K562 (cell line): ENCODE results near the gene PLXNA3. TPM values are rescaled to one million over a fixed set of nuclear protein-coding genes. Genes with fewer than 3 reads are reported as not detected.

ENCODE experiments used
- ADNP ChIP-seq: fragments of 200-800 bp; sonication (Bioruptor generic); IDR thresholded peaks from 2 replicates; pipeline ENCODE4 v1.6.1; 2016; ENCODE audit warnings: missing genetic modification characterization, missing compliant biosample characterization
- ATF4 ChIP-seq: fragments of 450-650 bp; formaldehyde crosslinking; IDR thresholded peaks from 2 replicates; pipeline ENCODE4 v1.4.0; 2022; ENCODE audit warnings: mild to moderate bottlenecking, moderate library complexity
- BCLAF1 ChIP-seq, 2 experiments: fragments of 450-650 bp in 1 of 2; IDR thresholded peaks; 2 replicates each; pipeline ENCODE4 v1.6.1; 2011 to 2017; ENCODE audit warnings: low read depth in 2 of 2, antibody characterized with exemption in 1 of 2, borderline replicate concordance in 1 of 2, low read length in 1 of 2, mild to moderate bottlenecking in 1 of 2, mixed read lengths in 1 of 2; ENCODE audit not compliant: control insufficient read depth in 1 of 2
- BRF1 ChIP-seq: IDR thresholded peaks from 3 replicates; pipeline ENCODE4 v1.6.1; 2011; ENCODE audit warnings: borderline replicate concordance, mild to moderate bottlenecking; ENCODE audit not compliant: insufficient read length; ENCODE audit errors: extremely low read depth
- FOXO4 ChIP-seq: fragments of 450-650 bp; formaldehyde crosslinking; IDR thresholded peaks from 2 replicates; pipeline ENCODE4 v1.4.0; 2020; ENCODE audit warnings: mild to moderate bottlenecking, moderate library complexity
- GTF2B ChIP-seq: IDR thresholded peaks from 2 replicates; pipeline ENCODE4 v1.6.1; 2011; ENCODE audit not compliant: insufficient read length; ENCODE audit errors: extremely low read depth
- HEY1 ChIP-seq: fragments of 250-450 bp; sonication (Bioruptor Pico); IDR thresholded peaks from 2 replicates; pipeline ENCODE4 v1.5.0; 2020; ENCODE audit warnings: mild to moderate bottlenecking, moderate library complexity, borderline replicate concordance
- KAT8 ChIP-seq: fragments of 450-650 bp; IDR thresholded peaks from 2 replicates; pipeline ENCODE4 v1.6.1; 2016; ENCODE audit warnings: low read depth, mild to moderate bottlenecking
- NR1H2 ChIP-seq: sonication (generic); formaldehyde crosslinking; IDR thresholded peaks from 2 replicates; pipeline ENCODE4 v1.4.0; 2020; ENCODE audit warnings: mild to moderate bottlenecking, missing genetic modification reagents
- RBFOX2 ChIP-seq: fragments of 200-400 bp; formaldehyde crosslinking; IDR thresholded peaks from 2 replicates; pipeline ENCODE4 v1.6.1; 2017; ENCODE audit warnings: low read depth, mild to moderate bottlenecking, low read length, moderate library complexity
- RBM39 ChIP-seq: fragments of 200-400 bp; formaldehyde crosslinking; optimal IDR thresholded peaks from 2 replicates; pipeline ENCODE3; 2018; ENCODE audit warnings: low read depth, low read length
- RFX5 ChIP-seq: IDR thresholded peaks from 2 replicates; pipeline ENCODE4 v1.6.1; 2011; ENCODE audit warnings: low read depth, mild to moderate bottlenecking, improper control_type of control experiment, low read length
- ZC3H11A ChIP-seq: IDR thresholded peaks from 2 replicates; pipeline ENCODE4 v1.6.1; 2012; ENCODE audit warnings: low read depth, low read length, improper control_type of control experiment
- ZNF165 ChIP-seq: fragments of 250-450 bp; sonication (Bioruptor Pico); IDR thresholded peaks from 2 replicates; pipeline ENCODE4 v1.4.0; 2020; ENCODE audit warnings: borderline replicate concordance
- ZNF197 ChIP-seq: fragments of 200-800 bp; sonication (Bioruptor generic); IDR thresholded peaks from 2 replicates; pipeline ENCODE4 v1.6.1; 2016; ENCODE audit warnings: low read depth, missing genetic modification characterization, missing compliant biosample characterization
- polyA plus RNA-seq, 8 experiments: library from polyadenylated mRNA; depleted of rRNA in 4 of 8; stranded (reverse) in 5 of 8; unstranded in 3 of 8; fragments of >200 nt; fragmentation: Nextera tagmentation in 2 of 8; fragmentation: Illumina TruSeq in 1 of 8; extraction: Ambion mirVana in 2 of 8; extraction: Trizol in 1 of 8; gene quantifications; 2 replicates each; pipeline versions ENCODE4 v1.2.1 to v1.2.3, GENCODE V29; 2011 to 2014; ENCODE audit warnings: inconsistent platforms in 1 of 8, missing spikeins in 1 of 8
- total RNA-seq, 7 experiments: library from RNA; depleted of rRNA in 6 of 7; stranded (reverse); fragments of >200 nt in 6 of 7; fragmentation: Illumina TruSeq in 2 of 7; extraction: Trizol in 2 of 7; gene quantifications; 2 replicates each; pipeline versions ENCODE4 v1.2.1 to v1.2.3, GENCODE V29; 2011 to 2021; ENCODE audit warnings: low replicate concordance in 1 of 7
- TF ChIP-seq, protein P1 (sequence below): fragments of 250-450 bp; sonication (Bioruptor Pico); IDR thresholded peaks from 2 replicates; pipeline ENCODE4 v1.4.0; 2020; ENCODE audit warnings: mild to moderate bottlenecking
- TF ChIP-seq, protein P2 (sequence below): sonication (generic); formaldehyde crosslinking; IDR thresholded peaks from 2 replicates; pipeline ENCODE4 v1.8.0; 2022; ENCODE audit warnings: mild to moderate bottlenecking, missing genetic modification reagents

Gene PLXNA3
- total and polyA plus RNA-seq, 9 of the 15 experiments (the other 6 are each of a cell fraction or from before 2014, with no cell fraction given), result 0.32 to 47.8 (median 7.5) TPM

DNA sequence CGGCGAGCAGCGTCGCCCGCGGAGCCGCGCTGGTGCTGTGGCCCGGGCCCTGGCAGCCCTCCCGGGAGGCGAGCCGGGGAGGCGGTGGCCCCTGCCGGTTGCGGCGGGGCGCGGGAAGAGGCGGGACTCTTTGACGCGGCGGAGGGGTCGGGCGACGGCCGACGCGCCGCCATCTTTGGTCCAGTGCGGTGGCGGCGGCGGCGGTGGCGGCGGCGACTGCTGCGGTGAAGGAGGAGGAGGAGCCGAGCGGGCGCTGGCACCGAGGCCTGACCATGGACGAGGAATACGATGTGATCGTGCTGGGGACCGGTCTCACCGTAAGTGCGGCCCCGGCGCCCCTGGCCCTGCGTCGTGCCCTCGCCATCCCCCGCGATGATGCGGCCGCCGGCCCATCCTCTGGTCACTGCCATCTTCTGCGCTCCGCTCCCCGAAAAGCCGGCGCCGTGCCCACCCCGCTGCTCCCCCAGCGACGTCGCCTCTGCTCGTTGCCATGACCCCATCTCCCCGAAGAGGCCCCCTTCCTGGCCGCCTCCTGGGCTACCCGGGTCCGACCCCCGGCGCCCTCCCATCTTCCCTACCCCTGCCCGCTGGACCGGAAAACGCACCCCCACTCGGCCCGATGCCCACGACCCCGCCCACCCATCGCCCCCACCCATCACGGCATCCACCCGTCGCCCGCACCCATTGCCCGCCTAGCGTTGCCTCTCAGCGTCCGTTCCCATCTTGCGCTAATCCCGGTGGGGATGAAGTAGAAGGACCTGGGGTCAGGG is 20.9 kb upstream of the PLXNA3 start, which contains the start of gene GDI1 (continued):
- no peak for TF ChIP-seq NR1H2 (CRISPR knock-in tag)
- no peak for TF ChIP-seq BRF1
- no peak for TF ChIP-seq RFX5
- TF ChIP-seq ADNP (tag), result no peak
- TF ChIP-seq BCLAF1 (IDR thresholded peaks at IDR 0.05; ENCODE audit: borderline replicate concordance in 1 of 2, control insufficient read depth in 1 of 2, low read depth in 2 of 2, low read length in 1 of 2), result no peak
- TF ChIP-seq, protein P1, sequence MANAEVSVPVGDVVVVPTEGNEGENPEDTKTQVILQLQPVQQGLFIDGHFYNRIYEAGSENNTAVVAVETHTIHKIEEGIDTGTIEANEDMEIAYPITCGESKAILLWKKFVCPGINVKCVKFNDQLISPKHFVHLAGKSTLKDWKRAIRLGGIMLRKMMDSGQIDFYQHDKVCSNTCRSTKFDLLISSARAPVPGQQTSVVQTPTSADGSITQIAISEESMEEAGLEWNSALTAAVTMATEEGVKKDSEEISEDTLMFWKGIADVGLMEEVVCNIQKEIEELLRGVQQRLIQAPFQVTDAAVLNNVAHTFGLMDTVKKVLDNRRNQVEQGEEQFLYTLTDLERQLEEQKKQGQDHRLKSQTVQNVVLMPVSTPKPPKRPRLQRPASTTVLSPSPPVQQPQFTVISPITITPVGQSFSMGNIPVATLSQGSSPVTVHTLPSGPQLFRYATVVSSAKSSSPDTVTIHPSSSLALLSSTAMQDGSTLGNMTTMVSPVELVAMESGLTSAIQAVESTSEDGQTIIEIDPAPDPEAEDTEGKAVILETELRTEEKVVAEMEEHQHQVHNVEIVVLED (CRISPR knock-in tag), result peak; percentile 83
- TF ChIP-seq ZNF197 (CRISPR knock-in tag), result no peak
- TF ChIP-seq KAT8, result no peak
- TF ChIP-seq FOXO4, result no peak
- TF ChIP-seq ATF4, result no peak
- TF ChIP-seq, protein P2, sequence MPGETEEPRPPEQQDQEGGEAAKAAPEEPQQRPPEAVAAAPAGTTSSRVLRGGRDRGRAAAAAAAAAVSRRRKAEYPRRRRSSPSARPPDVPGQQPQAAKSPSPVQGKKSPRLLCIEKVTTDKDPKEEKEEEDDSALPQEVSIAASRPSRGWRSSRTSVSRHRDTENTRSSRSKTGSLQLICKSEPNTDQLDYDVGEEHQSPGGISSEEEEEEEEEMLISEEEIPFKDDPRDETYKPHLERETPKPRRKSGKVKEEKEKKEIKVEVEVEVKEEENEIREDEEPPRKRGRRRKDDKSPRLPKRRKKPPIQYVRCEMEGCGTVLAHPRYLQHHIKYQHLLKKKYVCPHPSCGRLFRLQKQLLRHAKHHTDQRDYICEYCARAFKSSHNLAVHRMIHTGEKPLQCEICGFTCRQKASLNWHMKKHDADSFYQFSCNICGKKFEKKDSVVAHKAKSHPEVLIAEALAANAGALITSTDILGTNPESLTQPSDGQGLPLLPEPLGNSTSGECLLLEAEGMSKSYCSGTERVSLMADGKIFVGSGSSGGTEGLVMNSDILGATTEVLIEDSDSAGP, result no peak
- TF ChIP-seq ZNF165 (CRISPR knock-in tag), result no peak
- no peak for TF ChIP-seq HEY1 (CRISPR knock-in tag)
- TF ChIP-seq ZC3H11A, result no peak
- no peak for TF ChIP-seq GTF2B
- TF ChIP-seq RBM39, result no peak
- peak; percentile 59 for TF ChIP-seq RBFOX2
